IMR-90 (cell line): ENCODE measurements around the gene DBF4B. TPM values are rescaled to one million over a fixed set of nuclear protein-coding genes. Genes with fewer than 3 reads are reported as not detected.

Experiments
- ATAC-seq: fragments of 200-7000 bp; cut with Tn5 transposase; 2 replicates; pipeline ENCODE4 v1.9.1; 2020; ENCODE audit warnings: low read depth, mild to moderate bottlenecking, moderate library complexity
- BruUV-seq: library from RNA; stranded (reverse); fragments of 400-500 nt; replicated peaks from 2 replicates; lab custom pipeline; 2021; lab: Mats Ljungman, UMichigan
- CTCF ChIA-PET: fragments of 300-600 bp; formaldehyde crosslinking; extraction: SDS; loops from one replicate; lab custom pipeline; 2021; ENCODE audit warnings: antibody characterized with exemption; lab: Yijun Ruan, JAX
- POLR2A ChIA-PET: fragments of 300-600 bp; sonication (Branson Sonifier 250); formaldehyde crosslinking; loops from one replicate; lab custom pipeline; 2022; ENCODE audit warnings: antibody characterized with exemption; ENCODE audit not compliant: unreplicated experiment; lab: Charles Lee
- DNase-seq: peaks from one replicate; pipeline ENCODE4 v3.0.0; 2013
- H2AFZ ChIP-seq: replicated peaks from 2 replicates; pipeline ENCODE3; 2013; ENCODE audit warnings: low read length, mild to moderate bottlenecking; ENCODE audit not compliant: poor library complexity
- H2AK5ac ChIP-seq: 2 replicates; pipeline ENCODE4 v1.6.1; 2013; ENCODE audit warnings: low read depth, low read length, inconsistent platforms
- H2AK9ac ChIP-seq: replicated peaks from 2 replicates; pipeline ENCODE3; 2013; ENCODE audit warnings: mild to moderate bottlenecking, low read depth, low read length, moderate library complexity; ENCODE audit not compliant: poor library complexity
- H2BK120ac ChIP-seq: 2 replicates; pipeline ENCODE4 v1.6.1; 2013; ENCODE audit warnings: low read depth, low read length, inconsistent platforms
- H2BK15ac ChIP-seq: 3 replicates; pipeline ENCODE4 v1.6.1; 2013; ENCODE audit warnings: low read depth, low read length, inconsistent platforms
- H2BK20ac ChIP-seq: 2 replicates; pipeline ENCODE4 v1.6.1; 2013; ENCODE audit warnings: low read depth, mild to moderate bottlenecking, inconsistent platforms, low read length, moderate library complexity
- H2BK5ac ChIP-seq: 2 replicates; pipeline ENCODE4 v1.6.1; 2013; ENCODE audit warnings: mild to moderate bottlenecking, low read depth, low read length, inconsistent platforms; ENCODE audit not compliant: poor library complexity, severe bottlenecking
- H3K14ac ChIP-seq: replicated peaks from 2 replicates; pipeline ENCODE4 v1.6.1; 2013; ENCODE audit warnings: low read depth, low read length, inconsistent platforms
- H3K18ac ChIP-seq: 2 replicates; pipeline ENCODE4 v1.6.1; 2013; ENCODE audit warnings: low read depth, low read length, control low read depth
- H3K23ac ChIP-seq: 2 replicates; pipeline ENCODE4 v1.6.1; 2013; ENCODE audit warnings: low read depth, low read length, inconsistent platforms
- H3K27ac ChIP-seq: 2 replicates; pipeline ENCODE4 v1.5.1; 2013; ENCODE audit warnings: mild to moderate bottlenecking, control low read depth, low read length; ENCODE audit not compliant: insufficient read depth
- H3K27me3 ChIP-seq: 2 replicates; pipeline ENCODE4 v1.6.1; 2013; ENCODE audit warnings: low read length; ENCODE audit not compliant: control insufficient read depth, insufficient read depth
- H3K36me3 ChIP-seq: 2 replicates; pipeline ENCODE4 v1.6.1; 2013; ENCODE audit warnings: low read length, mixed read lengths; ENCODE audit not compliant: control insufficient read depth, insufficient read depth
- H3K4ac ChIP-seq: 2 replicates; pipeline ENCODE4 v1.6.1; 2013; ENCODE audit warnings: low read depth, low read length, inconsistent platforms
- H3K4me1 ChIP-seq: 2 replicates; pipeline ENCODE4 v1.6.1; 2013; ENCODE audit warnings: low read length, mixed read lengths; ENCODE audit not compliant: control insufficient read depth, insufficient read depth
- H3K4me2 ChIP-seq: 2 replicates; pipeline ENCODE4 v1.6.1; 2013; ENCODE audit warnings: low read depth, mild to moderate bottlenecking, control low read depth, low read length, moderate library complexity
- H3K4me3 ChIP-seq: 2 replicates; pipeline ENCODE4 v1.5.1; 2013; ENCODE audit warnings: low read depth, mild to moderate bottlenecking, control low read depth, low read length, moderate library complexity; ENCODE audit not compliant: insufficient read depth
- H3K56ac ChIP-seq: 2 replicates; pipeline ENCODE4 v1.6.1; 2013; ENCODE audit warnings: low read length, inconsistent platforms; ENCODE audit not compliant: insufficient read depth; ENCODE audit errors: extremely low read depth
- H3K79me1 ChIP-seq, 2 experiments: 2 replicates each; pipeline ENCODE4 v1.6.1; 2013; ENCODE audit warnings: low read length in 2 of 2, inconsistent platforms in 1 of 2, low read depth in 1 of 2
- H3K9ac ChIP-seq: 2 replicates; pipeline ENCODE4 v1.6.1; 2013; ENCODE audit warnings: low read depth, low read length, control low read depth
- H3K9me1 ChIP-seq: 2 replicates; pipeline ENCODE4 v1.6.1; 2013; ENCODE audit warnings: low read length, inconsistent platforms; ENCODE audit not compliant: insufficient read depth
- H3K9me3 ChIP-seq: 2 replicates; pipeline ENCODE4 v1.6.1; 2013; ENCODE audit warnings: low read length; ENCODE audit not compliant: control insufficient read depth, insufficient read depth
- H4K20me1 ChIP-seq: 2 replicates; pipeline ENCODE4 v1.6.1; 2013; ENCODE audit warnings: low read length, inconsistent platforms; ENCODE audit not compliant: insufficient read depth
- H4K5ac ChIP-seq: 2 replicates; pipeline ENCODE4 v1.6.1; 2013; ENCODE audit warnings: mild to moderate bottlenecking, low read depth, low read length, control low read depth
- H4K8ac ChIP-seq, 2 experiments: 2 replicates each; pipeline ENCODE4 v1.6.1; 2013; ENCODE audit warnings: low read depth in 2 of 2, low read length in 2 of 2, control low read depth in 1 of 2, inconsistent platforms in 1 of 2
- H4K91ac ChIP-seq: 2 replicates; pipeline ENCODE4 v1.6.1; 2013; ENCODE audit warnings: low read depth, low read length, inconsistent platforms; ENCODE audit not compliant: insufficient read depth
- BHLHE40 ChIP-seq: fragments of 150-350 bp; IDR thresholded peaks from 2 replicates; pipeline ENCODE4 v1.6.1; 2016; ENCODE audit warnings: mild to moderate bottlenecking, low read depth, low read length
- CEBPB ChIP-seq: IDR thresholded peaks from 2 replicates; pipeline ENCODE4 v1.6.1; 2012; ENCODE audit warnings: low read depth, low read length, improper control_type of control experiment
- MAFK ChIP-seq: IDR thresholded peaks from 2 replicates; pipeline ENCODE4 v1.6.1; 2012; ENCODE audit warnings: low read depth, low read length, improper control_type of control experiment
- MAZ ChIP-seq: IDR thresholded peaks from 2 replicates; pipeline ENCODE4 v1.6.1; 2012; ENCODE audit warnings: low read depth, mild to moderate bottlenecking, low read length, improper control_type of control experiment, moderate library complexity, borderline replicate concordance
- MXI1 ChIP-seq: IDR thresholded peaks from 2 replicates; pipeline ENCODE4 v1.6.1; 2012; ENCODE audit warnings: low read depth, mild to moderate bottlenecking, low read length, moderate library complexity, borderline replicate concordance
- POLR2A ChIP-seq: IDR thresholded peaks from 2 replicates; pipeline ENCODE4 v1.6.1; 2012; ENCODE audit warnings: mild to moderate bottlenecking, low read depth, low read length
- RAD21 ChIP-seq: IDR thresholded peaks from 2 replicates; pipeline ENCODE4 v1.6.1; 2012; ENCODE audit warnings: low read length, improper control_type of control experiment
- RFX5 ChIP-seq: IDR thresholded peaks from 2 replicates; pipeline ENCODE4 v1.8.0; 2012; ENCODE audit warnings: low read depth, mild to moderate bottlenecking, low read length, moderate library complexity
- SMC3 ChIP-seq: fragments of 150-350 bp; IDR thresholded peaks from 2 replicates; pipeline ENCODE4 v1.6.1; 2016; ENCODE audit warnings: low read depth, mild to moderate bottlenecking, antibody characterized with exemption, low read length, moderate library complexity
- WGBS, 2 experiments: methylation state at CpG; one replicate each; pipeline versions ENCODE4 v1.1.5 to v1.1.7; 2013; ENCODE audit warnings: missing lambda C conversion rate in 2 of 2; ENCODE audit not compliant: insufficient read length in 1 of 2; ENCODE audit errors: extremely low coverage in 2 of 2; 5-methylcytosine and 5-hydroxymethylcytosine counted together
- dilution Hi-C: fragments of 300-500 bp; cut with HindIII; formaldehyde crosslinking; loops from one replicate; pipeline ENCODE4 v1.14.3; 2018; ENCODE audit warnings: low sequenced_read_pairs; ENCODE audit not compliant: unreplicated experiment
- in situ Hi-C: fragments of 300-500 bp; cut with MboI; formaldehyde crosslinking; loops from 3 replicates; pipeline ENCODE4 v1.14.3; 2019; ENCODE audit warnings: low sequenced_read_pairs, inconsistent platforms, mixed read lengths
- intact Hi-C: fragments of 100-400 bp; cut with micrococcal nuclease; formaldehyde crosslinking; loops from 2 replicates; pipeline ENCODE4 v1.10.0; 2022
- polyA plus RNA-seq, 3 experiments: library from polyadenylated mRNA; depleted of rRNA; stranded (reverse); fragments of >200 nt; gene quantifications; 2 replicates each; pipeline ENCODE4 v1.2.3, GENCODE V29; 2012; ENCODE audit warnings: low replicate concordance in 1 of 3
- total RNA-seq: library from RNA; depleted of rRNA; stranded (reverse); fragments of >200 nt; gene quantifications from 2 replicates; pipeline ENCODE4 v1.2.3, GENCODE V29; 2012
- TF ChIP-seq, protein P1 (sequence below): conservative IDR thresholded peaks from 2 replicates; pipeline ENCODE4 v1.5.1; 2012; ENCODE audit warnings: mild to moderate bottlenecking, low read depth, low read length, improper control_type of control experiment

Gene DBF4B
- total and polyA plus RNA-seq, 2 of the 4 experiments (the other 2 are of a cell fraction): 3.6 to 10.2 TPM

GRCh38 chr17:44741316-44741715 is 32.9 kb downstream of the DBF4B start:
- whole genome bisulfite sequencing, 2 experiments: 90% methylated on average over 2 of the region's 8 CpGs; no CpG with 5 or more reads in 1 of the 2 experiments

More at GRCh38 chr17:44741316-44741715, 32.9 kb downstream of the DBF4B start:
- no peak overlapping the region for H3K9ac ChIP-seq
- TF ChIP-seq SMC3 (no peak), RAD21 (no peak), MAZ (no peak), POLR2A (no peak), MXI1 (no peak), CEBPB (no peak), MAFK (no peak), RFX5 (no peak), BHLHE40 (no peak)
- TF ChIP-seq, protein P1, sequence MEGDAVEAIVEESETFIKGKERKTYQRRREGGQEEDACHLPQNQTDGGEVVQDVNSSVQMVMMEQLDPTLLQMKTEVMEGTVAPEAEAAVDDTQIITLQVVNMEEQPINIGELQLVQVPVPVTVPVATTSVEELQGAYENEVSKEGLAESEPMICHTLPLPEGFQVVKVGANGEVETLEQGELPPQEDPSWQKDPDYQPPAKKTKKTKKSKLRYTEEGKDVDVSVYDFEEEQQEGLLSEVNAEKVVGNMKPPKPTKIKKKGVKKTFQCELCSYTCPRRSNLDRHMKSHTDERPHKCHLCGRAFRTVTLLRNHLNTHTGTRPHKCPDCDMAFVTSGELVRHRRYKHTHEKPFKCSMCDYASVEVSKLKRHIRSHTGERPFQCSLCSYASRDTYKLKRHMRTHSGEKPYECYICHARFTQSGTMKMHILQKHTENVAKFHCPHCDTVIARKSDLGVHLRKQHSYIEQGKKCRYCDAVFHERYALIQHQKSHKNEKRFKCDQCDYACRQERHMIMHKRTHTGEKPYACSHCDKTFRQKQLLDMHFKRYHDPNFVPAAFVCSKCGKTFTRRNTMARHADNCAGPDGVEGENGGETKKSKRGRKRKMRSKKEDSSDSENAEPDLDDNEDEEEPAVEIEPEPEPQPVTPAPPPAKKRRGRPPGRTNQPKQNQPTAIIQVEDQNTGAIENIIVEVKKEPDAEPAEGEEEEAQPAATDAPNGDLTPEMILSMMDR: no peak
- no peaks in the 10 kb centered on the region for H3K9me1 ChIP-seq
- no peak overlapping the region for H3K56ac ChIP-seq
- no peak overlapping the region for H4K91ac ChIP-seq
- DNase-seq (no peak), ATAC-seq (no peak)
- no peak overlapping the region for H3K4me3 ChIP-seq
- no peak overlapping the region for H3K18ac ChIP-seq
- no peak overlapping the region for H3K14ac ChIP-seq
- H3K27me3 ChIP-seq: no peaks in the 10 kb centered on the region
- no peak overlapping the region for H2BK5ac ChIP-seq
- H2BK20ac ChIP-seq: no peak overlapping the region
- H3K23ac ChIP-seq: no peak overlapping the region
- H2AFZ ChIP-seq: no peak overlapping the region
- H4K20me1 ChIP-seq: no peaks in the 10 kb centered on the region
- 0 out of 4 replicates have a peak, but pooled peaks cover 0 to 3% of the 10 kb centered on the region in 2 experiments for H3K79me1 ChIP-seq
- no peaks in the 10 kb centered on the region for H3K9me3 ChIP-seq
- no peak overlapping the region for H3K4me2 ChIP-seq
- H4K5ac ChIP-seq: no peak overlapping the region
- no TSS peak for BruUV-seq
- no peaks in the 10 kb centered on the region; the same call in 1 of the 2 replicates for H3K36me3 ChIP-seq
- dilution Hi-C loops (no loop called here), in situ Hi-C loops (no loop called here), intact Hi-C loops (no loop called here)
- no peak overlapping the region for H3K27ac ChIP-seq
- no peak overlapping the region for H4K8ac ChIP-seq
- ChIA-PET CTCF (no interaction called here), POLR2A (no interaction called here)
- no peak overlapping the region for H2AK5ac ChIP-seq
- H2BK120ac ChIP-seq: no peak overlapping the region
- no peak overlapping the region for H2BK15ac ChIP-seq
- H3K4me1 ChIP-seq: no peaks in the 10 kb centered on the region
- H3K4ac ChIP-seq: no peak overlapping the region
- H2AK9ac ChIP-seq: no peak overlapping the region
